Neural cell (in vitro differentiated cells): ENCODE results near the gene MYG1. TPM values are rescaled to one million over a fixed set of nuclear protein-coding genes. Genes with fewer than 3 reads are reported as not detected.

Experiments used
- H2AFZ ChIP-seq: fragments of 200-600, 300-800 bp; sonication (generic), shearing (Covaris generic); 2 replicates; pipeline ENCODE4 v1.6.0; 2014; ENCODE audit warnings: low read depth, mild to moderate bottlenecking, antibody characterized with exemption, low read length, moderate library complexity
- H3F3A ChIP-seq: fragments of 200-600 bp; shearing (Covaris generic); 2 replicates; pipeline ENCODE4 v1.6.1; 2016; ENCODE audit warnings: mild to moderate bottlenecking, moderate library complexity, mixed read lengths, antibody characterized with exemption, low read length; ENCODE audit not compliant: insufficient read depth, poor library complexity, severe bottlenecking
- H3K27ac ChIP-seq: fragments of 200-600, 300-800 bp; sonication (generic), shearing (Covaris generic); 2 replicates; pipeline ENCODE4 v1.5.1; 2014; ENCODE audit warnings: mild to moderate bottlenecking, low read length, moderate library complexity
- H3K27me3 ChIP-seq: fragments of 300-800, 200-600 bp; sonication (generic), shearing (Covaris generic); 2 replicates; pipeline ENCODE4 v1.6.0; 2014; ENCODE audit warnings: mild to moderate bottlenecking, low read depth, low read length, moderate library complexity; ENCODE audit not compliant: insufficient read depth
- H3K36me3 ChIP-seq: fragments of 300-800, 200-600 bp; sonication (generic), shearing (Covaris generic); 2 replicates; pipeline ENCODE4 v1.5.1; 2014; ENCODE audit warnings: mild to moderate bottlenecking, antibody characterized with exemption, low read length, moderate library complexity; ENCODE audit not compliant: insufficient read depth
- H3K4me2 ChIP-seq: fragments of 300-800, 200-600 bp; sonication (generic), shearing (Covaris generic); 2 replicates; pipeline ENCODE4 v1.6.0; 2014; ENCODE audit warnings: mild to moderate bottlenecking, low read length
- H3K4me3 ChIP-seq: fragments of 300-800, 200-600 bp; sonication (generic), shearing (Covaris generic); 2 replicates; pipeline ENCODE4 v1.5.1; 2014; ENCODE audit warnings: mild to moderate bottlenecking, low read length, moderate library complexity
- H3K79me2 ChIP-seq: fragments of 200-600 bp; shearing (Covaris generic); replicated peaks from 2 replicates; pipeline ENCODE4 v1.6.0; 2014; ENCODE audit warnings: mild to moderate bottlenecking, low read length, moderate library complexity; ENCODE audit not compliant: insufficient read depth
- H3K9ac ChIP-seq: fragments of 300-800, 200-600 bp; sonication (generic), shearing (Covaris generic); 2 replicates; pipeline ENCODE4 v1.6.1; 2016; ENCODE audit warnings: mild to moderate bottlenecking, low read length, mixed read lengths
- H3K9me2 ChIP-seq: fragments of 200-600 bp; shearing (Covaris generic); 2 replicates; pipeline ENCODE4 v1.6.1; 2016; ENCODE audit warnings: mild to moderate bottlenecking, low read length, mixed read lengths; ENCODE audit not compliant: insufficient read depth
- H3K9me3 ChIP-seq: fragments of 200-600, 300-800 bp; sonication (generic), shearing (Covaris generic); 2 replicates; pipeline ENCODE4 v1.6.1; 2016; ENCODE audit warnings: mild to moderate bottlenecking, mixed run types, low read length, moderate library complexity, mixed read lengths
- H4K20me1 ChIP-seq: fragments of 200-600 bp; shearing (Covaris generic); 2 replicates; pipeline ENCODE4 v1.6.1; 2016; ENCODE audit warnings: mild to moderate bottlenecking, mixed run types; ENCODE audit not compliant: insufficient read depth
- CTCF ChIP-seq: fragments of 450-650 bp; IDR thresholded peaks from 2 replicates; pipeline ENCODE4 v1.5.1; 2014; ENCODE audit warnings: antibody characterized with exemption, mild to moderate bottlenecking, moderate library complexity; ENCODE audit not compliant: poor library complexity, severe bottlenecking
- EP300 ChIP-seq: fragments of 450-650 bp; conservative IDR thresholded peaks from 2 replicates; pipeline ENCODE4 v1.6.1; 2014; ENCODE audit warnings: antibody characterized with exemption, mild to moderate bottlenecking, moderate library complexity; ENCODE audit not compliant: poor library complexity, severe bottlenecking
- EZH2 ChIP-seq: fragments of 200-600, 300-800 bp; shearing (Covaris generic), sonication (generic); IDR thresholded peaks from 2 replicates; pipeline ENCODE4 v1.6.1; 2014; ENCODE audit warnings: antibody characterized with exemption, low read length, borderline replicate concordance, mild to moderate bottlenecking; ENCODE audit not compliant: insufficient read depth, poor library complexity, severe bottlenecking
- MXI1 ChIP-seq: fragments of 450-650 bp; conservative IDR thresholded peaks from 2 replicates; pipeline ENCODE4 v1.6.1; 2014; ENCODE audit warnings: antibody characterized with exemption, mild to moderate bottlenecking; ENCODE audit not compliant: poor library complexity, severe bottlenecking
- POLR2AphosphoS5 ChIP-seq: IDR thresholded peaks from 2 replicates; pipeline ENCODE4 v1.6.1; 2012
- RAD21 ChIP-seq: fragments of 450-650 bp; conservative IDR thresholded peaks from 2 replicates; pipeline ENCODE4 v1.6.1; 2014; ENCODE audit warnings: antibody characterized with exemption, mild to moderate bottlenecking, moderate library complexity
- REST ChIP-seq: IDR thresholded peaks from 2 replicates; pipeline ENCODE4 v1.6.1; 2012; ENCODE audit warnings: borderline replicate concordance
- SMC3 ChIP-seq: fragments of 450-650 bp; conservative IDR thresholded peaks from 2 replicates; pipeline ENCODE4 v1.6.1; 2014; ENCODE audit warnings: antibody characterized with exemption, mild to moderate bottlenecking, moderate library complexity; ENCODE audit not compliant: poor library complexity
- TAF1 ChIP-seq: IDR thresholded peaks from 2 replicates; pipeline ENCODE4 v1.6.1; 2012; ENCODE audit warnings: low read depth
- polyA plus RNA-seq: library from polyadenylated mRNA; depleted of rRNA; stranded (reverse); fragments of >200 nt; gene quantifications from 2 replicates; pipeline ENCODE4 v1.2.3, GENCODE V29; 2014

The MYG1 gene
- polyA plus RNA-seq, 1 donor from 2014 or later, result 70.5 TPM

- no peak for TF ChIP-seq EZH2
- TF ChIP-seq RAD21, result no peak
- TF ChIP-seq POLR2AphosphoS5, result no peak
- no peak for TF ChIP-seq EP300
- TF ChIP-seq TAF1, result no peak
- TF ChIP-seq SMC3, result no peak
- no peak for TF ChIP-seq MXI1
- TF ChIP-seq REST, result no peak
- no peak for TF ChIP-seq CTCF
- Histone ChIP-seq H3K9me3 (no peaks in the 10 kb centered on the region), H3K4me3 (no peak overlapping the region), H4K20me1 (no peaks in the 10 kb centered on the region), H3K36me3 (no peaks in the 10 kb centered on the region), H3K9me2 (no peaks in the 10 kb centered on the region), H3K27ac (no peak overlapping the region), H3F3A (no peaks in the 10 kb centered on the region), H2AFZ (no peak overlapping the region), H3K79me2 (no peaks in the 10 kb centered on the region), H3K27me3 (no peaks in the 10 kb centered on the region), H3K9ac (no peak overlapping the region), H3K4me2 (no peak overlapping the region)
Measured at GRCh38 chr12:53265783-53266182, 33.7 kb upstream of the MYG1 start.

GRCh38 chr12:53267306-53267998 is 32.0 kb upstream of the MYG1 start:
- Histone ChIP-seq H3K27me3 (no peaks in the 10 kb centered on the region), H3K79me2 (no peaks in the 10 kb centered on the region), H3K9me2 (no peaks in the 10 kb centered on the region), H2AFZ (no peak overlapping the region), H3K36me3 (no peaks in the 10 kb centered on the region), H3F3A (no peaks in the 10 kb centered on the region), H3K9me3 (no peaks in the 10 kb centered on the region), H3K4me3 (peak overlapping the region; percentile 84), H3K9ac (no peak overlapping the region), H3K4me2 (peak overlapping the region; percentile 97), H4K20me1 (no peaks in the 10 kb centered on the region), H3K27ac (no peak overlapping the region)
- TF ChIP-seq TAF1, result no peak
- no peak for TF ChIP-seq POLR2AphosphoS5
- no peak for TF ChIP-seq MXI1
- TF ChIP-seq CTCF, result no peak
- TF ChIP-seq RAD21, result no peak
- no peak for TF ChIP-seq EP300
- TF ChIP-seq SMC3, result no peak
- no peak for TF ChIP-seq EZH2
- no peak for TF ChIP-seq REST
